Right lobe of liver (tissue), 6 donors: ENCODE results near the gene KMT5C. TPM values are rescaled to one million over a fixed set of nuclear protein-coding genes. Genes with fewer than 3 reads are reported as not detected.

Experiments used
- ATAC-seq, 4 donors: fragments of 200-7000 bp; cut with Tn5 transposase; one replicate each; pipeline ENCODE4 v1.9.1; 2020; ENCODE audit warnings: mild to moderate bottlenecking in 4 of 4, moderate library complexity in 4 of 4
- DNase-seq, 3 donors: peaks; one replicate each; pipeline ENCODE4 v3.0.0-alpha.2; 2020
- H3K27ac ChIP-seq, 3 donors: fragments of 200-600 bp; one replicate each; pipeline ENCODE4 v1.8.0; 2022
- H3K27me3 ChIP-seq, 2 donors: fragments of 200-600 bp; one replicate each; pipeline ENCODE4 v1.8.0; 2022
- H3K36me3 ChIP-seq, 4 donors: fragments of 200-600 bp; sonication (generic) in 1 of 4; one replicate each; pipeline versions ENCODE4 v1.5.1 to v1.8.0; 2017 to 2022; ENCODE audit warnings: control low read depth in 1 of 4
- H3K4me1 ChIP-seq, 4 donors: fragments of 200-600 bp; sonication (generic) in 1 of 4; one replicate each; pipeline versions ENCODE4 v1.5.1 to v1.8.0; 2017 to 2022; ENCODE audit warnings: control low read depth in 1 of 4
- H3K4me3 ChIP-seq, 3 donors: fragments of 200-600 bp; one replicate each; pipeline ENCODE4 v1.8.0; 2022
- H3K9me3 ChIP-seq, 4 donors: fragments of 200-600 bp; sonication (generic) in 1 of 4; one replicate each; pipeline versions ENCODE4 v1.5.1 to v1.8.0; 2017 to 2022; ENCODE audit warnings: control low read depth in 1 of 4
- POLR2A ChIP-seq: fragments of 450-650 bp; IDR thresholded peaks from one replicate; pipeline ENCODE4 v1.6.1; 2017; ENCODE audit warnings: antibody characterized with exemption, mild to moderate bottlenecking
- WGBS: methylation state at CpG from one replicate; pipeline ENCODE4 v1.1.6; 2018; ENCODE audit warnings: low coverage, low lambda C conversion rate; ENCODE audit not compliant: insufficient coverage; ENCODE audit errors: missing lambda C conversion rate; 5-methylcytosine and 5-hydroxymethylcytosine counted together
- intact Hi-C, 2 donors: fragments of 100-400 bp; cut with DNase I; formaldehyde crosslinking; loops; one replicate each; pipeline versions ENCODE4 v1.11.2 to v1.14.1; 2022
- total RNA-seq, 6 experiments: library from RNA; depleted of rRNA in 2 of 6; stranded (reverse); fragments of >200 nt in 2 of 6; fragmentation: NEBNext Ultra II Directional in 3 of 6; extraction: Animal tissue kit (Norgen Biotek cat#: 25700) in 3 of 6; gene quantifications; one replicate each; pipeline versions ENCODE4 v1.1.0 to v1.2.4, GENCODE V29; 2016 to 2023
- TF ChIP-seq, protein P1 (sequence below), 4 donors: fragments of 200-600 bp in 3 of 4; fragments of 450-650 bp in 1 of 4; IDR thresholded peaks; one replicate each; pipeline versions ENCODE4 v1.5.1 to v1.8.0; 2016 to 2022; ENCODE audit warnings: antibody characterized with exemption in 4 of 4, mild to moderate bottlenecking in 2 of 4
- donor health status: DM: no; HTN: yes; CAD: no.
- donor health status: DM: no; HTN: no; CAD: no.
- donor health status: DM: no; HTN: no; CAD: no.
- donor health status: DM: no; HTN: yes; CAD: no.
- donor health status: DM: no; HTN: yes; CAD: no.

KMT5C gene
- total RNA-seq, 6 experiments from 2014 or later: 2.3 to 5.3 (median 3.7) TPM

DNA sequence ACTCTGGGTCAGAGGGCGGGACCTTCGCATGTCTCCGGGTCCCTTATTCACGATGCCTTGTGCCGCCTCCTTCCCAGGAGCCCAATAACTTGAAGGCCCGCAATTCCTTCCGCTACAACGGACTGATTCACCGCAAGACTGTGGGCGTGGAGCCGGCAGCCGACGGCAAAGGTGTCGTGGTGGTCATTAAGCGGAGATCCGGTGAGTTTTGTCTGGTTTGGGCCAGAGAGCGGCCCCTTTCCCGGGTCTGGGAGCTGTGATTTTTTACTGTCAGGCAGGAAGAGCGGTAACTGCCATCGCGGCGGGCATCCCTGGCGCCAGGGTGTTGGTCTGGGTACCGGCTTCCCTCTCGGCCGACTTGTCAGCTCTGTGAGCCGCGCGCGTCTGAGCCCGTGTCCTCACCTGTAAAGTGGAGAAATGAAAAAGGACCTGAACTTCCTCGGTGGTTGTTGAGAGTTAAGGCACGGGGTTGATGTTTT, 46.9 kb downstream of the KMT5C start:
- H3K4me1 ChIP-seq: peaks cover 0 to 34% (median 15%) of the 10 kb centered on the region in 4 donors

DNA sequence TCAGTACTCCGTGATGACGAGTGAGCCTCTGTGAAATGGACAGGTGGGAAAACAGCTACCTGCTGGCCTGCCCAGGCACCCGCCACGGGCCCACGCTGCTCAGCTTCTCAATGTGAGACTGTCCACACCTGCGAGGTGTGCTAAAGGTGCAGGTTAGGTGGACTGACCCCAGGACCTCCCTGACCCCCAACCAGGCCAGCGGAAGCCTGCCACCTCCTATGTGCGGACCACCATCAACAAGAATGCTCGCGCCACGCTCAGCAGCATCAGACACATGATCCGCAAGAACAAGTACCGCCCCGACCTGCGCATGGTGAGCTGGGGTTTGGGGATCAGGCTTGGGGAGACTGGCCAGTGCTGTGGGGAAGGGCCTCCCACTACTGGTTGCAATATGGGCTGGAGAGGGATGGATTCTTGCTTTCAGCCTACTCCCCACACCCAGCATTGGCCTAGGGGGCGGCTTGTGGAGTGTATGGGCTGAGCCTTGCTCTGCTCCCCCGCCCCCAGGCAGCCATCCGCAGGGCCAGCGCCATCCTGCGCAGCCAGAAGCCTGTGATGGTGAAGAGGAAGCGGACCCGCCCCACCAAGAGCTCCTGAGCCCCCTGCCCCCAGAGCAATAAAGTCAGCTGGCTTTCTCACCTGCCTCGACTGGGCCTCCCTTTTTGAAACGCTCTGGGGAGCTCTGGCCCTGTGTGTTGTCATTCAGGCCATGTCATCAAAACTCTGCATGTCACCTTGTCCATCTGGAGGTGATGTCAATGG, 48.2 kb downstream of the KMT5C start:
- TF ChIP-seq POLR2A: no peak
- TF ChIP-seq, protein P1, sequence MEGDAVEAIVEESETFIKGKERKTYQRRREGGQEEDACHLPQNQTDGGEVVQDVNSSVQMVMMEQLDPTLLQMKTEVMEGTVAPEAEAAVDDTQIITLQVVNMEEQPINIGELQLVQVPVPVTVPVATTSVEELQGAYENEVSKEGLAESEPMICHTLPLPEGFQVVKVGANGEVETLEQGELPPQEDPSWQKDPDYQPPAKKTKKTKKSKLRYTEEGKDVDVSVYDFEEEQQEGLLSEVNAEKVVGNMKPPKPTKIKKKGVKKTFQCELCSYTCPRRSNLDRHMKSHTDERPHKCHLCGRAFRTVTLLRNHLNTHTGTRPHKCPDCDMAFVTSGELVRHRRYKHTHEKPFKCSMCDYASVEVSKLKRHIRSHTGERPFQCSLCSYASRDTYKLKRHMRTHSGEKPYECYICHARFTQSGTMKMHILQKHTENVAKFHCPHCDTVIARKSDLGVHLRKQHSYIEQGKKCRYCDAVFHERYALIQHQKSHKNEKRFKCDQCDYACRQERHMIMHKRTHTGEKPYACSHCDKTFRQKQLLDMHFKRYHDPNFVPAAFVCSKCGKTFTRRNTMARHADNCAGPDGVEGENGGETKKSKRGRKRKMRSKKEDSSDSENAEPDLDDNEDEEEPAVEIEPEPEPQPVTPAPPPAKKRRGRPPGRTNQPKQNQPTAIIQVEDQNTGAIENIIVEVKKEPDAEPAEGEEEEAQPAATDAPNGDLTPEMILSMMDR (IDR thresholded peaks at IDR 0.05): no peak
- Histone ChIP-seq H3K4me1 (peaks cover 0 to 33% (median 15%) of the 10 kb centered on the region in 4 donors), H3K9me3 (no peaks in the 10 kb centered on the region), H3K27ac (no peak overlapping the region), H3K27me3 (no peaks in the 10 kb centered on the region), H3K4me3 (no peak overlapping the region), H3K36me3 (peaks cover 0 to 28% (median 11%) of the 10 kb centered on the region in 4 donors)
- ATAC-seq (no peak), DNase-seq (no peak)
- WGBS: 37% methylated on average over 2 of the region's 24 CpGs
- intact Hi-C loops: no loop called here

More for the DNA sequence above, 46.9 kb downstream of the KMT5C start:
- ATAC-seq (no peak), DNase-seq (peak in 1 of 3 donors; percentile 61)
- 9% methylated on average over 11 of the region's 33 CpGs for WGBS
- Histone ChIP-seq H3K4me3 (peak overlapping the region; percentile 89 to 96 (median 89)), H3K36me3 (peaks cover 0 to 28% (median 11%) of the 10 kb centered on the region in 4 donors), H3K9me3 (no peaks in the 10 kb centered on the region), H3K27me3 (no peaks in the 10 kb centered on the region), H3K27ac (peak overlapping the region; percentile 73 to 92 (median 79))
- TF ChIP-seq, protein P1 (IDR thresholded peaks at IDR 0.05): no peak
- TF ChIP-seq POLR2A: no peak
- intact Hi-C loops: no loop called here

DNA sequence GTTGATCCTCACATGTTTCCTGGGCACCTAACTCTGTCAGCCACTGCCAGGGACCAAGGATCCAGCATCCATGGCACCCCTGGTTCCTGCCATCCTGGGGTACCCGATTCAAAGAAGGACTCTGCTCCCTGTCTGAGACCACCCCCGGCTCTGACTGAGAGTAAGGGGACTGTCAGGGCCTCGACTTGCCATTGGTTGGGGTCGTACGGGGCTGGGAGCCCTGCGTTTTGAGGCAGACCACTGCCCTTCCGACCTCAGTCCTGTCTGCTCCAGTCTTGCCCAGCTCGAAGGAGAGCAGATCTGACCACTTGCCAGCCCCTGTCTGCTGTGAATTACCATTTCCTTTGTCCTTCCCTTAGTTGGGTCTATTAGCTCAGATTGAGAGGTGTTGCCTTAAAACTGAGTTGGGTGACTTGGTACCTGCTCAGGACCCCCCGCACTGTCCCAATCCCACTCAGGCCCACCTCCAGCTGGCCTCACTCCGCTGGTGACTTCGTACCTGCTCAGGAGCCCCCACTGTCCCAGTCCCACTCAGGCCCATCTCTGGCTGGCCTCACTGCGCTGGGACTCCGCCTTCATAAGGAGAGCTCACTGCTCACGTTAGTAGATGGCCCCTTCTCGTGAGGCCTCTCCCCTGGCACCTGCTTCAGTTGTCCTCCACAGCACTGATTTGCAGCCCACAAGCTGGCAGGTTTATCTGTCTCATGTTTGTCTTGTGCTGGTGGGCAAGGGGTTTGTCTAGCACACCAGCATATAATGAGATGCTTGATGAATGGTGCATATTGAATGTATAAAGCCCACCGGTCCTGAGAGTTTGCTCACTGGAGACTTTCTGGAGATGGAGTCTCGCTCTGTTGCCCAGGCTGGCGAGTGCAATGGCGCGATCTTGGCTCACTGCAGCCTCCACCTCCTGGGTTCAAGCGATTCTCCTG, 50.0 kb downstream of the KMT5C start:
- 84% methylated on average over 15 of the region's 21 CpGs for WGBS
- H3K4me3 ChIP-seq: no peak overlapping the region
- H3K27ac ChIP-seq: no peak overlapping the region
- no peaks in the 10 kb centered on the region for H3K27me3 ChIP-seq
- H3K4me1 ChIP-seq: peaks cover 0 to 25% (median 12%) of the 10 kb centered on the region in 4 donors
- ATAC-seq (no peak), DNase-seq (no peak)
- no peak for TF ChIP-seq POLR2A
- TF ChIP-seq, protein P1 (IDR thresholded peaks at IDR 0.05): no peak
- no peaks in the 10 kb centered on the region for H3K9me3 ChIP-seq
- peaks cover 0 to 28% (median 11%) of the 10 kb centered on the region in 4 donors for H3K36me3 ChIP-seq
- intact Hi-C loops: no loop called here

DNA sequence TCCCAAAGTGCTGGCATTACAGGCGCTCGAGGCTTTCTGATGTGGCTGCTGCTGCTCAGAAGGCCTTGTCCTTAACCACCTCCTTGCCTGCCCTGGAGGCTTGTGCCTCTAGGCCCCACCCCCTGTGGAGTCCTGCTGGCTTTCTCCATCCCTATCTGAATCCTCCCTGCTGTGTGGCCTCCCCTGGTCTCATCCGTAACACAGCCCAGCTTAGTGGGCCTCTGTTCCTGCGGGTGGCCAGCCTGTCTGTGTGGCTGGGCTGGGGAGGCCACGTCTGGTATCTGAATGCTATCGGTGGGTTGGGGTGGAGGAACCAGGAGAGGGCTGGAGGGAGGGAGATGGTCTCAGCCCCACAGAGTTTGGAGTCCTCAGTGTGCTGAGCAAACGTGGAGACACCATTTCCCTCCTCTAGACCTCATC, 50.8 kb downstream of the KMT5C start:
- Histone ChIP-seq H3K4me3 (no peak overlapping the region), H3K27me3 (no peaks in the 10 kb centered on the region), H3K4me1 (peaks cover 0 to 22% (median 9%) of the 10 kb centered on the region in 4 donors), H3K9me3 (no peaks in the 10 kb centered on the region), H3K36me3 (peaks cover 0 to 28% (median 11%) of the 10 kb centered on the region in 4 donors), H3K27ac (no peak overlapping the region)
- TF ChIP-seq, protein P1 (IDR thresholded peaks at IDR 0.05): no peak
- TF ChIP-seq POLR2A: no peak
- intact Hi-C loops: no loop called here
- no peak for ATAC-seq
- DNase-seq: no peak
- 82% methylated on average over 5 of the region's 7 CpGs for WGBS
